GM21515 (cell line): ENCODE data around the gene MED13.
"Not testable (repeated sequence)": the region's sequence is repeated elsewhere in the genome, so short reads cannot be mapped to it uniquely, and the experiment has no call there.

Source experiments
- ATAC-seq: cut with Tn5 transposase; IDR thresholded peaks from one replicate; pipeline ENCODE4 v1.9.1; 2021; ENCODE audit not compliant: unreplicated experiment

The MED13 gene

GRCh38 chr17:61927208-61928100, 137.6 kb downstream of the MED13 start, which contains the start of gene INTS2:
Gene INTS2 (minus strand): TSS chr17:61927982. CDS start chr17:61926644, 1,338 bp downstream.
- ATAC-seq, result peak; percentile 67

- ATAC-seq, result no peak
Observed at GRCh38 chr17:61926826-61927207, 138.3 kb downstream of the MED13 start.

GRCh38 chr17:61915162-61915561, 149.9 kb downstream of the MED13 start:
- ATAC-seq, result not testable (repeated sequence)

GRCh38 chr17:61908292-61909037, 156.6 kb downstream of the MED13 start:
- ATAC-seq, result no peak

- no peak for ATAC-seq
Observed at GRCh38 chr17:61907361-61907760, 157.7 kb downstream of the MED13 start.

- ATAC-seq, result peak; percentile 77
Observed at GRCh38 chr17:61904094-61904710, 160.9 kb downstream of the MED13 start.

- no peak for ATAC-seq
Observed at GRCh38 chr17:61903251-61903650, 161.8 kb downstream of the MED13 start.

GRCh38 chr17:61897548-61898180, 167.4 kb downstream of the MED13 start:
- ATAC-seq, result no peak

- no peak for ATAC-seq
Observed at GRCh38 chr17:61895391-61895790, 169.7 kb downstream of the MED13 start.

GRCh38 chr17:61894310-61894709, 170.8 kb downstream of the MED13 start:
- not testable (repeated sequence) for ATAC-seq
